ENCODE measurements around the gene OXA1L.

DNA sequence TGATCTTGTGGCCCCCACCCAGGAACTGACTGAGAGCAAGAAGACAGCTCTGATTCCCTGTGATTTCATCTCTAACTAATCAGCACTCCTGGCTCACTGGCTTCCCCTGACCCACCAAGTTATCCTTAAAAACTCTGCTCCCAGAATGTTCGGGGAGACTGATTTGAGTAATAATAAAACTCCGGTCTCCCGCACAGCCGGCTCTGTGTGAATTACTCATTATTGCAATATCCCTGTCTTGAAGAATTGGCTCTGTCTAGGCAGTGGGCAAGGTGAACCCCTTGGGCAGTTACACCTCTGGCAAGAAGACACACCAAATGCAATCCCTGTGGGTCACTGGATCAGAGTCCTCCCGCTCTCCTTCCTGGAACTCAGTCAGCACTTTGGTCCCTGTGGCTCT lies 27.5 kb downstream of the OXA1L start:
- TF ChIP-seq TAF1 (IDR thresholded peaks at IDR 0.05; ENCODE audit: low read depth, low read length) (no peak), POLR2AphosphoS5 (IDR thresholded peaks at IDR 0.05; ENCODE audit: low read depth, low read length) (no peak), SPI1 (IDR thresholded peaks at IDR 0.05; ENCODE audit: low read depth, low read length) (no peak)

All from GM12891 (cell line).